GM11168 (cell line): Measurements from ENCODE around the gene IFNE.

Source experiments
- in situ Hi-C: fragments of 300-500 bp; cut with MboI; formaldehyde crosslinking; loops from one replicate; pipeline ENCODE4 v1.12.0; 2022; ENCODE audit warnings: low sequenced_read_pairs; ENCODE audit not compliant: unreplicated experiment

IFNE gene, protein sequence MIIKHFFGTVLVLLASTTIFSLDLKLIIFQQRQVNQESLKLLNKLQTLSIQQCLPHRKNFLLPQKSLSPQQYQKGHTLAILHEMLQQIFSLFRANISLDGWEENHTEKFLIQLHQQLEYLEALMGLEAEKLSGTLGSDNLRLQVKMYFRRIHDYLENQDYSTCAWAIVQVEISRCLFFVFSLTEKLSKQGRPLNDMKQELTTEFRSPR

DNA sequence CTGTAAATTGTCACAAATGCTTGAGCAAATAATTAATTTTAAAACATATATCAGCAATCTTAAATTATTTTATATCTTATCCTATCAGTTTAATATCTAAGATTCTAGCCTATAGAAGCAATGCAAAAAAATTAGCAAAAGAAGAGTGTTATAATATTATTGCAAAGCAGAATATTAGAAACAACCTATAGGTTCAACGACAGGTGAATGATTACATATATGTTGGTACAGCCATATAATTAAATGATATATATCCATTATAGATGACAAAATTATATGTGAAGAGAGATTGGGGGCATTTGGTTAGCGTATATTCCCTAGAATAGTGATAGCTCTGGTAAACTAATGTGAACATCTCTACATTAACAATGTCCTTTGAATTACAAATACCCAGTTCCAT is at the start of gene IFNE:
IFNE (minus strand) TSS at position 101 of the 400 bp plus-strand sequence. CDS start 619 bp downstream, outside the sequence.
- in situ Hi-C loops = no loop called here

DNA sequence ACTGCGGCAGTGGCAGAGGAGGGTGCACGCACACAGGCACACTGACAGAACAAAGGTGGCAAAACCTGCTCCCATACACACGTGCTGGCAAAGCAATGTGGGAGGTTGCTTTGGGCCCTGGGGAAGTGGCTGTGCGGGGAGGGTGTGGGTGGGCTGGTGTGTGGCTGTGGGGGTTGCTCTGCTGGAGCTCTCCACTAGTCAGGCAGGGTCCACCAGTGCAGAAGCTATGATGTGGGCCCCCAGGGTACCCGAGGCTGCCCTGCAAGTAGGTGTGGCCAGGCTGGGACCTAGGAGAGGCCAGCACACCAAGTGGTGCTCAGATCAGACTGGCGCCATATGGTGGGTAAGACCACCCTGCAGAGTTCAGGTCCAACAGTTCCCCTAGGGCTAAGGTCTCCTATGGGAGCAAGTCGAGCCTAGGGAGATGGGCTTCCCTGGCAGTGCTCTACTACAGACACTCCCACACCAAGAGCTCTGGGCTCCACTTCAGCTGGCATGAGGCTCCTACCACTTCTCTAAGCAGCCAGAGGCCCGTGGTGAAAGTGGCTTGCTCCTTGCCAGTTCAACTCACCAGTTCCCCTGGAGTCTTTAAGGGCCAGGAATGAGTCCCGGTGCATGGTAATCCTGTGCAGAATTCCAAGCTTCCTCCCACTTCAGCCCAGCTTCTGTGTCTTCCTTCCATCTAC is 46.2 kb upstream of the IFNE start:
- in situ Hi-C loops = no loop called here

DNA sequence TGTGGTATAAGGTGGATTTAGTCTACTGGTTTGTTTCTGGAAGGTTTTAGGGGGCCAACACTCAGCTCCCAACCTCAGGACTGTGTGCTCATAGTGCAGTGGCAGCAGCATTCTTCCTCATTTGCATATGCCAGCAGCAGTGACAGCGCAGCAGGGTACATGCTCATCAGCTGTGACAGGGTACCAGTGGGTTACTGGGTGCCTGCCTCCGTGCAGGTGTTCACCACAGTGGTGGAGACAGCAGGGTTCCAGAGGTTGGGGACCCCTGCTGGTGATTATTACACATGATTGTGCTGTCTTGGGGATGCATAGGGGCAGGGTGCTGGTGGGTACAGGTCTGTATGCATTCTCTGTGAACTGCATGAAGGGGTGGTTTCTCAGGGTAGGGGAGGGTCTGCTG is 45.5 kb upstream of the IFNE start:
- in situ Hi-C loops = no loop called here

DNA sequence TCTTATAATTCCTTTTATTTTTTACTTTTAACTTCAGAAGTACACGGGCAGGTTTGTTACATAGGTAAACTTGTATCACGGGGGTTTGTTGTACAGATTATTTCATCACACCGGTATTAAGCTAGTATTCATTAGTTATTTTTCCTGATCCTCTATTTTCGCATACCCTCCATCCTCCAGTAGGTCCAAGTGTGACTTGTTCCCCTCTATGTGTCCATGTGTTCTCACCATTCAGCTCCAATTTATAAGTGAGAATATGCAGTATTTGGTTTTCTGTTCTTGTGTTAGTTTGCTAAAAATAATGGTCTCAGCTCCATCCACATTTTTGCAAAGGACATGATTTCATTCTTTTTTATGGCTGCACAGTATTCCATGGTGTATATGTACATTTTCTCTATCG is 43.1 kb upstream of the IFNE start:
- in situ Hi-C loops = no loop called here

DNA sequence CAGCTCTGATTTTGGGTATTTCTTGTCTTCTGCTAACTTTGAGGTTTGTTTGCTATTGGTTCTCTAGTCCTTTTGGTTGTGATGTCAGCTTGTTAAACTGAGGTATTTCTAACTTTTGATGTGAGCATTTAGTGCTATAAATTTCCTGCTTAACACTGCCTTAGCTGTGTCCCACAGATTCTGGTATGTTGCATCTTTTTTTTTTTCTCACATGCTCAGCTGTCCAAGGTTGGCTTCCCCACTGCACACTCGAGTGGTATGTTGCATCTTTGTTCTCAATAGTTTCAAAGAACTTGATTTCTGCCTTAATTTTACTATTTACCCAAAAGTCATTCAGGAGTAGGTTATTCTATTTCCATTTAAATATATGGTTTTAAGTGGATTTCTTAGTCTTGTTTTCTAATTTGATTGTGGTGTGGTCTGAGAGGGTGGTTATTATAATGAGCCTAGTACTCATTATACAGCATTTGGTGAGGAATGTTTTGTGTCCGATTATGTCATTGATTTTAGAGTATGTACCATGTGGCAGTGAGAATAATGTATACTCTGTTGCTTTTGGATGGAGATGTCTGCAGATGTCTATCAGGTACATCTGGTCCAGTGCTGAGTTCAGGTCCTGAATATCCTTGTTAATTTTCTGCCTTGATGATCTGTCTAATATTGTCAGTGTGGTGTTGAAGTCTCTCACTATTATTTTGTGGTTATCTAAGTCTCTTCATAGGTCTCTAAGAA is 42.2 kb upstream of the IFNE start:
- in situ Hi-C loops = no loop called here

DNA sequence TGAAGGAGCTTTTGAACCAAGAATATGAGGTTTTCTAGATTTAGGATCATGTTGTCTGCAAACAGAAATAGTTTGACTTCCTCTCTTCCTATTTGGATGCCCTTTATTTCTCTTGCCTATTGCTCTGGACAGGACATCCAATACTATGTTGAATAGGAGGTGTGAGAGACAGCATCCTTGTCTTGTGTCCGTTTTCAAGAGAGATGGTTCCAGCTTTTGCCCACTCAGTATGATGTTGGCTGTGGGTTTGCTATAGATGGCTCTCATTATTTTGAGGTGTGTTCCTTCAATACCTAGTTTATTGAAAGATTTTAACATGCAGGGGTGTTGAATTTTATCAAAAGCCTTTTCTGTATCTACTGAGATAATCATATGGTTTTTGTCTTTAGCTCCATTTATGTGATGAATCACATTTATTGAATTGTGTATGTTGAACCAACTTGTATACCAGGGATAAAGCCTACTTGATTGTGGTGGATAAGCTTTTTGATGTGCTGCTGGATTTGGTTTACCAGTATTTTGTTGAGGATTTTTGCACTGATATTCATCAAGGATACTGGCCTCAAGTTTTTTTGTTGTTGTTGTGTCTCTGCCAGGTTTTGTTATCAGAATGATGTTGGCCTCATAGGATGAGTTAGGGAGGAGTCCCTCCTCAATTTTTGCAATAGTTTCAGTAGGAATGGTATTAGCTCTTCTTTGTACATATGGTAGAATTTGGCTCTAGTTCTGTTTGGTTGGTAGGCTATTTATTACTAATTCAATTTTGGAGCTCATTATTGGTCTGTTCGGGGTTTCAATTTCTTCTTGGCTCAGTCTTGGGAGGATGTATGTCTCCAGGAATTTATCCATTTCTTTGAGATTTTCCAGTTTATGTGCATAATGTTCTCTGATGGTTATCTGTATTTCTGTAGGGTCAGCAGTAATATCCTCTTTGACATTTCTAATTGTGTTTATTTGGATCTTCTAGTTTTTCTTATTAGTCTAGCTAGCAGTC is 41.2 kb upstream of the IFNE start:
- in situ Hi-C loops = no loop called here

DNA sequence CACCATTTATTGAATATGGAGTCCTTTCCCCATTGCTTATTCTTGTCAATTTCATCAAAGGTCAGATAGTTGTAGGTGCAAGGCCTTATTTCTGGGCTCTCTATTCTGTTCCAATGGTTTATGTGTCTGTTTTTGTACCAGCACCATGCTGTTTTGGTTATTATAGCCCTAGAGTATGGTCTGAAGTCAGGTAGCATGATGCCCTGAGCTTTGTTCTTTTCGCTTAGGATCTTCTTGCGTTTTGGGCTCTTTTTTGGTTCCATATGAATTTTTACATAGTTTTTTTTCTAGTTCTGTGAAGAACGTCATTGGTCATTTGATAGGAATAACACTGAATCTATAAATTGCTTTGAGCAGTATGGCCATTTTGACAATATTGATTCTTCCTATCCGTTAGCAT is 40.2 kb upstream of the IFNE start:
- in situ Hi-C loops = no loop called here

DNA sequence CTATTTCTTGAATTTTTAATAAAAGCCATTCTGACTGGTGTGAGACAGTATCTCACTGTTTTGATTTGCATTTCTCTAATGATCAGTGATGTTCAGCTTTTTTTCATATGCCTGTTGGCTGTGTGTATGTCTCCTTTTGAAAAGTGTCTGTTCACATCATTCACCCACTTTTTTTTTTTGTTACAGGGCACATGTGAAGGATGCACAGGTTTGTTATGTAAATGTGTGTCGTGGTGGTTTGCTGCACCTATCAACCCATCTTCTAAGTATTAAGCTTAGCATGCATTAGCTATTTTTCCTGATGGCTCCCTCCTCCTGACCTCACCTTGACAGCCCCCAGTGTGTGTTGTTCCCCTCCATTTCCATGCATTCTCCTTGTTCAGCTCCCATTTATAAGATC is 39.3 kb upstream of the IFNE start:
- in situ Hi-C loops = no loop called here

DNA sequence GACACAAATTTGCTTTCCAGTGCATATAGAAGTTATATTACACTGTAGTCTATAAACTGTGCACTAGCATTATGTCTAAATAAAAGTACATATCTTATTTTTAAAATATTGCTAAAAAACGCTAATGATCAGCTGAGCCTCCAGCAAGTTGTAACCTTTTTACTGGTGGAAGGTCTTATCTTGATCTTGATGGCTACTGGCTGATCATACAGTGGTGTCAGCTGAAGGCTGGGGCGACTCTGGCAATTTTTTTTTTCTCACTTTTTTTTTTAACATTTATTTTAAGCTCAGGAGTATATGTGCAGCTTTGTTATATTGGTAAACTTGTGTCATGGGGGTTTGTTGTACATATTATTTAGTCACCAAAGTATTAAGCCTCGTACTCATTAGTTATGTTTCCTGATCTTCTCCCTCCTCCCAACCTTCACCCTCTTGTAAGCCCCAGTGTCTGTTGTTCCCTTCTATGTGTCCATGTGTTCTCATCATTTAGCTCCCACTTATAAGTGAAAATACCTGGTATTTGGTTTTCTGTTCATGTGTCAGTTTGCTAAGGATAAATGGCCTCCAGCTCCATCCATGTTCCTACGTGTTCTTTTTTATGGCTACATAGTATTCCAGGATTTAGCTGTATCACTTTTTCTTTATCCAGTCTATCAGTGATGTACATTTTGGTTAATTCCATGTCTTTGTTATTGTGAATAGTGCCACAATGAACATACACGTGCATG is 38.6 kb upstream of the IFNE start:
- in situ Hi-C loops = no loop called here

DNA sequence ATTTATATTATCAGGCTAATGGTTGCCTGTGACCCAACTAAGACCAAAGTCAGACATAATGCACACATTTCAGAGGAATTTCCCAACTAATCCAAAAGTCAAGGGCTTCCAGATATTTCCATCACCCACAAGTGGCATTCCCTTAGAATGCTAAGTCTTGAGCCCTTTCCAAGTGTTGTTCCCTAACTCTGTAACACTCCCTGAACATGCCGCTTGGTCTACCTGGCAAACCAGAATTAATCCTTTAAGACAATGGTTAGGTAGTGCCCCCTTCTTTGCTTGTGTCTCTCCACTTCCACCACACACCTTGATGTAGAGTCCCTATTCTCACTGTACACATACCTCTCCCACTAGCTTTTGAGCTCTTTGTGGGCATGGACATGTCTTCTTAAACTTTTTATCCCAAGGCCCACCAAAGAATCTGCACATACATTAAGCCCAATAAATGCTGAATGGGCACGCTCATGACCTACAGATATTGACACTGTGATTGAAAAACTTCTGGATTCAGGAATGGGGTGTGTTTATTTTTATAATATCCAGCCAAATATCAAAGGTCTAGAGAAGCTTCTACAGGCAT is 37.8 kb upstream of the IFNE start:
- in situ Hi-C loops = no loop called here

DNA sequence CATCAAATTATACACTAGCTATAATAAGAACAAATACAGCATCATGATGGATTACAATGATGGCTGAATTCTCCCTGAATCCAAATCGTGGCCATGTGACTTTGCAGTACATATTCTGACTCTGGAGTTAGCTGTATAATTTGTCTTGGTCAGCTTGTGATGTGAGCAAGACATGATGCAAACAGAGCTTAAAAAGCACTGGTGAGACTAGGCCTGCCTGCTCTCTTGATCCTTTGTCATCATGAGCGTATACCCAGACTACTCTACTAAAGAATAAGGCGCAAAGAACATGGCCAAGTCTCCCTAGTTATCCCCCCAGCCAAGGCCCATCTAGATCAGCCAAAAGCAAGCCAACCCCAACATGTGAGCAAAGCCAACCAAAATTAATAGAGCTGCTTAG is 34.7 kb upstream of the IFNE start:
- in situ Hi-C loops = no loop called here

DNA sequence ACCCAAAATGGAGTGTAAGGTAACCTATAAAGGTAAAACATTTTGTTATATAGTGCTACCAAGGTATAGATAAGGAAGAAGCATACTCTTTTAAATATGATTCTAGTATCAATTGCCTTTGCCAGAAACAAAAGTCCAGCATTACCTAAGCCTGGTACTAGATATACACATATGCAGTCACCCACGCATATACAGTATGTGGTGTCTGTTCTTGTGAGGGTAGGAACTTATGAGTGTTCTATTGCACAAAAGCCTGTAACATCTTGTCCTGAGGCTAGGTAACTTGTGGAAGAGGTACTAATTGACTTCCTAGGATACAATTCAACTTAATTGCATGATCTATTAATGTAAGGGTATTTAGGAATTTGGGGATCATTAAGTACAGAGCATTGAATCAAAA is 31.3 kb upstream of the IFNE start:
- in situ Hi-C loops = no loop called here

DNA sequence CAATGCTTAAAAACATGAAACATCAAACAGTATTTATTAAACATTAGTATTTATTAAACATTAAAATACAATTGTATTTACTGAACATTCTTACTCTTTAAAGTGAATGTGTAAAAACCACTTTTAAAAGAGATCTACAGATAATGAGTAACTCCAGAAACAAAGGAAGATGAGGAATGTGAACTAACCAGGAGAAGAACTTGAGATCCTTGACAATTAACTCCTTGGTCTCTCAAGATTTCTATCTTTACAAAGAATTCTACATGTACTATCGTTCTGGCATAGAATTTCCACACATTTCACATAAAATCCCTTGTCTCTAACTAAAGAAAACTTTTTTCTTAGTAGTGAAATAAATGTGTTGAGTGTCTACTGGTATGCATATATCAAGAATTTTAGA is 28.7 kb upstream of the IFNE start:
- in situ Hi-C loops = no loop called here

DNA sequence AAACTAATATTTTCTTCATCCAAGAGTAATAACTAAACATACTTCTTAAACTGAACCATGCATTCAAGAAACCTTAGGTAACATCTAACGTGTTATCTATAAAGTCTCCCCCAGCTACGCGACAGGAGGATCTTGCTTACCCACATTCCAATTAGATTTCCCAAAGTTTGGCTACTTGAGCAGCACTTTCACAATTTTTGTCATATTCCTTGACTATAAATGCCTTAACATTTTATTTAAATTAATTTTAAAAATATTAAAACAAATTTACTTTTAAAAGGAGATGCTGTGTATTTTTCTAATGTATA is 25.3 kb upstream of the IFNE start:
- in situ Hi-C loops = no loop called here

DNA sequence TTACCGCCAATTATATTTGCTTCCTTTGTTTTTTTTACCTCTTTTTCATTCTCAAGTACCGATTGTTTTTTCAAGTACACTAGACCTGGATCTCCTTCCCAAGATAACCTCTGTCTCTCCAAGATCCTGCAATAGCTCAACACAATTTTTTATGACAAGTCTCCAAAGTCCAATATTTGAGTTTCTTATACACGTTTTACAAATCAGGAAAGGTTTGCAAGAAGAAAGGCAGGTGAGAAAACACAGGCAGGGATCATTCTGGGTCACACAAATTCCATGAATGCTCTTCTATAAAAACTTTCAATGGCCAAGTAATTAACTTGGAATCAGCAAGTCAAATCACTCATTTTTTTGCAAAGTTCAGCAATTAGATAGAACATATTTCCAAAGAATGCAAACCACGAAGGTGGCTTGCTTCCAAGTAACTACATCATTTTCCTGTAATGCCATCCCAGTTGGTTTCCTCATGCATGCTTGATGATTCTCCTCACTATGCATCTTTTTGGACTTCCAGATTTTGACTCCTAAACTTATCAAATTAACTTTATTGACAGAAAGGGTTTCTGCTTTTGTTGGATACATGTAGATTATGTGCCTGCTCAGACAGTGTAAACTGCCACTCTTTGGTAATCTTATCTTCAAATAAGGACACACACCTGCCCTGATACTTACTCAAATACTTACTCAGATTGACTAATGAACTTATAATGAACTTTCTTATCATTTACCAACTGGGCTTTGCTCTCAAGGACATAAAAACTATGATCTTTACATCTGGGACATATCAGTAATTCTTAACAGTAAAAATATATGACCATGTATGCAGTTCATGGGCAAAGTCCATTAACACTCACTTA is 24.7 kb upstream of the IFNE start:
- in situ Hi-C loops = no loop called here

DNA sequence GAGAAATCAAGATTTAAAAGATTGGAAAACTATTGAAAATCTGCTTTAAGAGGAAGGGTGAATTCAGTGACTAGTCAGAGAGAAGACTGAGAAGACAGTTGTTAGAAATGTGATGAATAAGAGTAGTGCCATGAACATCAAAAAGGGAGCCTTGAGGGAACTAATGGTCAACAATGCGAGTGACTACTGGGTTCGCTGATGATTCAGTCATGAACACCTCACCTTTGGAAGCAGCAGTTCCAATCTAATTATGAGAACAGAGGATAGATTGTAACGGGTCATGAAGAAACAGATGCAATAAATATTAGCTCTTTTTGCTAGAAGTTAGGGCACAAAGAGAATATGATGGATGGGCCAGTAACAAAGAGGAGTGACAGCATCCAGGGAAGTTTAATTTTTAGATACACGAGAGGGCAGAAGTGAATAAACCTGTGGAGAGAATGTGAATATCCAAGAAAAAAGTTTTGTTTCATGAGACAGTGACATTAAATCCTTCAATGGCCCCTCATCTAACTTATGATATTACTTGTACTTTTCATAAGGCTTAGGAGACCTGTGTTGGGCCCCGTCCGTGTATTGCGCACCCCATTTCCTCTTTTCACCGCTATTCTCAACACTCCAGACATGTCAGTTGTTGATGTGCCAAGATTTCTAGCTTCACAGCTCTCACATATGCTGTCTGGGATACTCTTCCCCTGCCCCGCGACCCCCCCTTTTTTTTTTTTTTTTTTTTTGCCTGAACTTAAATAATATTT is 23.5 kb upstream of the IFNE start:
- in situ Hi-C loops = no loop called here

DNA sequence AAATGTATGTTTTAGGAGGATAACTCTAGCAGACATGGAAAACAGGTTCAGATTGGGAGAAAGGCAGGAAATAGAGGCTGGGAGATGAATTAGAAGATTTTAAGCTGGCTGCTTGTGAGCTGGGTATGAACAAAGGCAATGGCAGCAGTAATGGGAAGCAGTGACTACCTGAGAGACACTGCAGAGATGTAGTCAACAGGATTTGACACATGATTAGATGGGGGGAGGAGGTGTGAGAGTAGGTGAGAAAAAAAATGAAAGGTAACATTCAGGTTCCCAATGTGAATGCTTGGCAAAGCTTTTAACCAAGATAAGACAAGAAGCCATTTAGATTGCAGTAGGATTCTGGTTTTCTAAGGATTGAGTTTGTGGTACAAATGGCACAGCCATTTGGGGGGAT is 22.8 kb upstream of the IFNE start:
- in situ Hi-C loops = no loop called here

DNA sequence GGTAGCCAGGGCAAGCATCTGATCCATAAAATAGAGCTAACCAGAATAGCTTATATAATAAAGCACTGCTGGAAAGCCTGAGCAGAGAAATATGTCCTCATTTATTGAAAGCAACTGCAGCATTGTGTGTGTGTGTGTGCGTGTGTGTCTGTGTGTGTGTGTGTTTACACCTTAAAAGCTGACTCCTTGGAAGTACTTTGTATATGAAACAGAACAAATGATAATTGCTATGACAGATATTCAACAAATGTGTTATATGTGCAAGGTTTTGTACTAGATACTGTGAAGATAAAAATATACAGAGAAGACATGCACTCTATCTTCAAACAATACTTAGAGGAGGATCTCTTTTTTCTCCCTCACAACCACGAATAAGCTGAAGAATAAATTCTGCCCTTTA is 22.0 kb upstream of the IFNE start:
- in situ Hi-C loops = no loop called here
